B cell (primary cell): ENCODE results near the gene RALBP1. TPM values are rescaled to one million over a fixed set of nuclear protein-coding genes. Genes with fewer than 3 reads are reported as not detected.
"Not testable (repeated sequence)": the region's sequence is repeated elsewhere in the genome, so short reads cannot be mapped to it uniquely, and the experiment has no call there.

Source experiments
- ATAC-seq: fragments of 200-7000 bp; cut with Tn5 transposase; one replicate; pipeline ENCODE4 v1.10.0; 2021; ENCODE audit warnings: low read depth, mild to moderate bottlenecking, moderate number of reproducible peaks, moderate library complexity
- CTCF ChIA-PET: fragments of 350-600 bp; sonication (Branson Sonifier 250); formaldehyde crosslinking; loops from one replicate; lab custom pipeline; 2021; ENCODE audit warnings: antibody characterized with exemption, inconsistent platforms; lab: Charles Lee
- POLR2A ChIA-PET: fragments of 350-600 bp; sonication (Branson Sonifier 250); formaldehyde crosslinking; loops from one replicate; lab custom pipeline; 2021; ENCODE audit warnings: antibody characterized with exemption; lab: Charles Lee
- DNase-seq: peaks from one replicate; pipeline ENCODE4 v3.0.0; 2013
- H2AFZ ChIP-seq: 2 replicates; pipeline ENCODE4 v1.6.1; 2012; ENCODE audit warnings: mild to moderate bottlenecking, low read depth, low read length; ENCODE audit not compliant: insufficient read depth, poor library complexity, severe bottlenecking
- H3K27ac ChIP-seq, 2 donors: 1 replicate in 1 of 2; 2 replicates in 1 of 2; pipeline ENCODE4 v1.5.1; 2012 to 2013; ENCODE audit warnings: low read length in 2 of 2, mild to moderate bottlenecking in 2 of 2, moderate library complexity in 1 of 2
- H3K27me3 ChIP-seq, 4 experiments: fragments of 200-600 bp in 1 of 4; sonication (generic) in 1 of 4; replicated peaks in 1 of 4; 1 replicate in 2 of 4; 2 replicates in 2 of 4; pipeline versions ENCODE4 v1.6.1 to v1.7.0; 2013 to 2016; ENCODE audit warnings: low read length in 3 of 4, mild to moderate bottlenecking in 2 of 4, mixed read lengths in 1 of 4, moderate library complexity in 1 of 4; ENCODE audit not compliant: insufficient read depth in 4 of 4, control insufficient read depth in 3 of 4; ENCODE audit errors: control extremely low read depth in 1 of 4
- H3K36me3 ChIP-seq, 2 experiments: replicated peaks in 1 of 2; 1 replicate in 1 of 2; 2 replicates in 1 of 2; pipeline versions ENCODE4 v1.6.1 to v1.7.1; 2013; ENCODE audit warnings: low read length in 1 of 2; ENCODE audit not compliant: insufficient read depth in 2 of 2, control insufficient read depth in 1 of 2; ENCODE audit errors: control extremely low read depth in 1 of 2, extremely low read depth in 1 of 2
- H3K4me1 ChIP-seq, 2 donors: fragments of 200-600 bp in 1 of 2; sonication (generic) in 1 of 2; 1 replicate in 1 of 2; 2 replicates in 1 of 2; pipeline versions ENCODE4 v1.5.1 to v1.6.1; 2013 to 2017; ENCODE audit warnings: low read length in 2 of 2; ENCODE audit not compliant: control insufficient read depth in 2 of 2, insufficient read depth in 2 of 2
- H3K4me2 ChIP-seq: replicated peaks from 2 replicates; pipeline ENCODE3; 2012; ENCODE audit warnings: mild to moderate bottlenecking, low read depth, low read length; ENCODE audit not compliant: poor library complexity, severe bottlenecking
- H3K4me3 ChIP-seq, 5 experiments: fragments of 200-600 bp in 1 of 5; sonication (generic) in 1 of 5; 1 replicate in 3 of 5; 2 replicates in 2 of 5; pipeline versions ENCODE4 v1.5.1 to v1.7.0; 2011 to 2016; ENCODE audit warnings: low read length in 4 of 5, mild to moderate bottlenecking in 4 of 5, low read depth in 2 of 5, control low read depth in 1 of 5, moderate library complexity in 1 of 5; ENCODE audit not compliant: insufficient read depth in 1 of 5; ENCODE audit errors: control extremely low read depth in 1 of 5, extremely low read depth in 1 of 5
- H3K79me2 ChIP-seq: fragments of 200-600 bp; sonication (generic); one replicate; pipeline ENCODE4 v1.6.0; 2016; ENCODE audit warnings: low read length; ENCODE audit not compliant: control insufficient read depth, insufficient read depth
- H3K9ac ChIP-seq: fragments of 200-600 bp; sonication (generic); 2 replicates; pipeline ENCODE4 v1.6.1; 2017; ENCODE audit warnings: mild to moderate bottlenecking, low read length, moderate library complexity
- H3K9me3 ChIP-seq, 3 donors: one replicate each; pipeline versions ENCODE4 v1.6.1 to v1.7.1; 2013; ENCODE audit warnings: low read length in 2 of 3; ENCODE audit not compliant: control insufficient read depth in 2 of 3, insufficient read depth in 1 of 3; ENCODE audit errors: control extremely low read depth in 1 of 3
- H4K20me1 ChIP-seq: 2 replicates; pipeline ENCODE4 v1.6.0; 2012; ENCODE audit warnings: mild to moderate bottlenecking, low read length; ENCODE audit not compliant: insufficient read depth, control insufficient read depth, poor library complexity, severe bottlenecking
- H3K27ac Mint-ChIP-seq: one replicate; pipeline ENCODE4 v1.8.0; 2021; ENCODE audit warnings: mixed read lengths
- H3K27me3 Mint-ChIP-seq: one replicate; pipeline ENCODE4 v1.8.0; 2021; ENCODE audit warnings: mixed read lengths
- H3K4me1 Mint-ChIP-seq: one replicate; pipeline ENCODE4 v1.8.0; 2021; ENCODE audit warnings: mixed read lengths
- H3K4me3 Mint-ChIP-seq: one replicate; pipeline ENCODE4 v1.8.0; 2021; ENCODE audit warnings: mixed read lengths
- H3K9me3 Mint-ChIP-seq: one replicate; pipeline ENCODE4 v1.8.0; 2022; ENCODE audit warnings: mixed read lengths; ENCODE audit not compliant: insufficient read depth
- CTCF ChIP-seq: fragments of 200-600 bp; IDR thresholded peaks from one replicate; pipeline ENCODE4 v1.8.0; 2022; ENCODE audit warnings: antibody characterized with exemption, mild to moderate bottlenecking
- EZH2 ChIP-seq: IDR thresholded peaks from 2 replicates; pipeline ENCODE4 v1.6.1; 2012; ENCODE audit warnings: borderline replicate concordance, low read depth, mild to moderate bottlenecking, moderate library complexity, low read length; ENCODE audit not compliant: insufficient read depth, poor library complexity, severe bottlenecking
- WGBS: methylation state at CpG from one replicate; pipeline ENCODE4 v1.1.5; 2013; ENCODE audit warnings: missing lambda C conversion rate; ENCODE audit not compliant: insufficient coverage; 5-methylcytosine and 5-hydroxymethylcytosine counted together
- intact Hi-C: fragments of 100-400 bp; cut with micrococcal nuclease; formaldehyde crosslinking; loops from one replicate; pipeline ENCODE4 v1.10.0; 2022
- polyA plus RNA-seq: library from polyadenylated mRNA; depleted of rRNA; stranded (reverse); fragments of >200 nt; gene quantifications from 2 replicates; pipeline ENCODE4 v1.2.3, GENCODE V29; 2012
- total RNA-seq, 2 donors: library from RNA; stranded (reverse); fragments of 120-200 nt in 1 of 2; gene quantifications; 1 replicate in 1 of 2; 2 replicates in 1 of 2; pipeline versions ENCODE4 v1.2.3 to v1.2.4, GENCODE V29; 2013 to 2022

The RALBP1 gene
- total and polyA plus RNA-seq, 2 donors (not counting 1 experiment from before 2014, with no cell fraction given) = 14.9 to 38.0 TPM

- Mint-ChIP-seq H3K27me3 (peaks cover 15% of the 10 kb centered on the region), H3K27ac (no peak overlapping the region), H3K9me3 (peaks cover 3% of the 10 kb centered on the region), H3K4me3 (no peak overlapping the region), H3K4me1 (no peaks in the 10 kb centered on the region)
- H3K9me3 ChIP-seq = peaks cover 0 to 25% (median 4%) of the 10 kb centered on the region in 3 donors
- no peak overlapping the region for H3K27ac ChIP-seq
- no peak for TF ChIP-seq CTCF
- TF ChIP-seq EZH2 = no peak
- H2AFZ ChIP-seq = no peak overlapping the region
- ChIA-PET CTCF (no interaction called here), POLR2A (no interaction called here)
- ATAC-seq = no peak
- no peaks in the 10 kb centered on the region for H3K79me2 ChIP-seq
- H3K4me3 ChIP-seq = no peak overlapping the region
- DNase-seq = no peak
- 95% methylated on average over 4 of the region's 12 CpGs for WGBS
- H3K36me3 ChIP-seq = no peaks in the 10 kb centered on the region
- no peaks in the 10 kb centered on the region for H4K20me1 ChIP-seq
- no peak overlapping the region for H3K4me2 ChIP-seq
- no peak overlapping the region for H3K9ac ChIP-seq
- intact Hi-C loops = no loop called here
- H3K27me3 ChIP-seq = peaks cover 0 to 4% (median 0%) of the 10 kb centered on the region in 4 experiments
- no peaks in the 10 kb centered on the region for H3K4me1 ChIP-seq
These were observed 25.5 kb upstream of the RALBP1 start for GRCh38 chr18:9449600-9450414.

GRCh38 chr18:9450920-9451319 lies 24.4 kb upstream of the RALBP1 start:
- H3K79me2 ChIP-seq, CTCF ChIA-PET, H3K27me3 ChIP-seq, H3K4me3 Mint-ChIP-seq, H3K4me1 Mint-ChIP-seq, intact Hi-C loops, H3K27ac Mint-ChIP-seq, H3K36me3 ChIP-seq, POLR2A ChIA-PET, H3K4me1 ChIP-seq, H4K20me1 ChIP-seq, DNase-seq, H3K4me2 ChIP-seq, H3K27ac ChIP-seq, ATAC-seq, H3K9ac ChIP-seq, H2AFZ ChIP-seq, H3K4me3 ChIP-seq, H3K9me3 Mint-ChIP-seq: not testable (repeated sequence)
- H3K9me3 ChIP-seq = peaks cover 0 to 25% (median 11%) of the 10 kb centered on the region in 3 donors
- H3K27me3 Mint-ChIP-seq = peaks cover 15% of the 10 kb centered on the region
- WGBS = 94% methylated on average over 2 of the region's 7 CpGs
